GM12878 (cell line): ENCODE data around the gene BEND7.

Source experiments
- POLR2AphosphoS5 ChIP-seq: IDR thresholded peaks from 2 replicates; pipeline ENCODE4 v1.6.1; 2011; ENCODE audit warnings: mild to moderate bottlenecking, low read length, inconsistent platforms
- SKIL ChIP-seq: fragments of 450-650 bp; IDR thresholded peaks from 2 replicates; pipeline ENCODE4 v1.6.1; 2017; ENCODE audit warnings: mild to moderate bottlenecking, low read depth, inconsistent platforms; ENCODE audit not compliant: poor library complexity, severe bottlenecking
- TF ChIP-seq, protein P1 (sequence below), 3 experiments: IDR thresholded peaks in 2 of 3; conservative IDR thresholded peaks in 1 of 3; 2 replicates each; pipeline ENCODE4 v1.5.1; 2011; ENCODE audit warnings: low read depth in 3 of 3, low read length in 3 of 3, mild to moderate bottlenecking in 3 of 3, control low read depth in 2 of 3, moderate library complexity in 2 of 3, inconsistent platforms in 1 of 3, mixed read lengths in 1 of 3; ENCODE audit not compliant: control insufficient read depth in 2 of 3, insufficient read depth in 1 of 3; ENCODE audit errors: extremely low read depth in 1 of 3

DNA sequence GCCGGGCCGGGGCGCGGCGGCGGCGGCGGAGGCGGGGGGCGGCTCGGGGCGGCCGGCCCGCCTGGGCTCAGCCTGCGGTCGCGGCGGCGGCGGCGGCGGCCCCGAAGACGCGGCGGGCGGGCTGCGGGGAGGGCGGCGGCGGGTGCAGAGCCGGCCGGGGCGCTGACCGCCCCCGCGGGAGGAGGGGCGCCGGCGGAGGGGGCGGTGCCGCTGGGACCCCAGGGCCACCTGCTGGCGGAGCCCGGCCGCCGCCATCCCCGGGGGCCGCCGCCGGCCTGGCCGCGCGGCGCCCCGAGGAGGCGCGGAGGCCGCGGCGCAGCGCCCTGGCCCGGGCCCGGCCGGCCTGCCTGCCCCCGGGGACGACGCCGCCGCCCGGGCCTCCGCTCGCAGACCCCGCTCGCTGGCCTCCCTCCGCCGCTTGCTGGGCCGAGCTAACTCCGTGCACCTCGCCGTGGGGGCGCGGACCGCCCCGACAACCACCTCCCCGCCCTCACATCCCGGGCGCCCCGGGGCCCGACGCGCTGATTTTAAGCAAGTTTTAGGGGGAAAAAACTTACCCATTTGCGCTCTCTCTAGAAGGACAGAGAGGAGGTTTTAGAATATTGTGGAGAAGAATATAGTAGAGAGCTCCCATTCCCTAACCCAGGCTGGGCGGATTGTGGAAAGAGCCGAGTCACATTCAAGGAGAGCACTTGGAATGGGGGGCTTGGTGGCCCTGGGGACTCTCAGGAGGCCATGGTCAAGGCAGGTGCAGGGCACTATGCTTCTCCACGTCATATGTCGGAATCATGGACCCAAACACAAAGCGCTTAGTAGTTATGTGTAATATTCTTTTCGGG, at the start of gene BEND7:
- no peak for TF ChIP-seq SKIL
- no peak for TF ChIP-seq POLR2AphosphoS5
- TF ChIP-seq, protein P1, sequence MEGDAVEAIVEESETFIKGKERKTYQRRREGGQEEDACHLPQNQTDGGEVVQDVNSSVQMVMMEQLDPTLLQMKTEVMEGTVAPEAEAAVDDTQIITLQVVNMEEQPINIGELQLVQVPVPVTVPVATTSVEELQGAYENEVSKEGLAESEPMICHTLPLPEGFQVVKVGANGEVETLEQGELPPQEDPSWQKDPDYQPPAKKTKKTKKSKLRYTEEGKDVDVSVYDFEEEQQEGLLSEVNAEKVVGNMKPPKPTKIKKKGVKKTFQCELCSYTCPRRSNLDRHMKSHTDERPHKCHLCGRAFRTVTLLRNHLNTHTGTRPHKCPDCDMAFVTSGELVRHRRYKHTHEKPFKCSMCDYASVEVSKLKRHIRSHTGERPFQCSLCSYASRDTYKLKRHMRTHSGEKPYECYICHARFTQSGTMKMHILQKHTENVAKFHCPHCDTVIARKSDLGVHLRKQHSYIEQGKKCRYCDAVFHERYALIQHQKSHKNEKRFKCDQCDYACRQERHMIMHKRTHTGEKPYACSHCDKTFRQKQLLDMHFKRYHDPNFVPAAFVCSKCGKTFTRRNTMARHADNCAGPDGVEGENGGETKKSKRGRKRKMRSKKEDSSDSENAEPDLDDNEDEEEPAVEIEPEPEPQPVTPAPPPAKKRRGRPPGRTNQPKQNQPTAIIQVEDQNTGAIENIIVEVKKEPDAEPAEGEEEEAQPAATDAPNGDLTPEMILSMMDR (IDR thresholded peaks at IDR 0.05 in 2 of 3, conservative IDR thresholded peaks at IDR 0.05 in 1 of 3; ENCODE audit: control insufficient read depth in 2 of 3, extremely low read depth in 1 of 3, insufficient read depth in 1 of 3, low read depth in 3 of 3, low read length in 3 of 3), result no peak
